ENCODE results near the gene HOXD10.

HOXD10 gene

DNA sequence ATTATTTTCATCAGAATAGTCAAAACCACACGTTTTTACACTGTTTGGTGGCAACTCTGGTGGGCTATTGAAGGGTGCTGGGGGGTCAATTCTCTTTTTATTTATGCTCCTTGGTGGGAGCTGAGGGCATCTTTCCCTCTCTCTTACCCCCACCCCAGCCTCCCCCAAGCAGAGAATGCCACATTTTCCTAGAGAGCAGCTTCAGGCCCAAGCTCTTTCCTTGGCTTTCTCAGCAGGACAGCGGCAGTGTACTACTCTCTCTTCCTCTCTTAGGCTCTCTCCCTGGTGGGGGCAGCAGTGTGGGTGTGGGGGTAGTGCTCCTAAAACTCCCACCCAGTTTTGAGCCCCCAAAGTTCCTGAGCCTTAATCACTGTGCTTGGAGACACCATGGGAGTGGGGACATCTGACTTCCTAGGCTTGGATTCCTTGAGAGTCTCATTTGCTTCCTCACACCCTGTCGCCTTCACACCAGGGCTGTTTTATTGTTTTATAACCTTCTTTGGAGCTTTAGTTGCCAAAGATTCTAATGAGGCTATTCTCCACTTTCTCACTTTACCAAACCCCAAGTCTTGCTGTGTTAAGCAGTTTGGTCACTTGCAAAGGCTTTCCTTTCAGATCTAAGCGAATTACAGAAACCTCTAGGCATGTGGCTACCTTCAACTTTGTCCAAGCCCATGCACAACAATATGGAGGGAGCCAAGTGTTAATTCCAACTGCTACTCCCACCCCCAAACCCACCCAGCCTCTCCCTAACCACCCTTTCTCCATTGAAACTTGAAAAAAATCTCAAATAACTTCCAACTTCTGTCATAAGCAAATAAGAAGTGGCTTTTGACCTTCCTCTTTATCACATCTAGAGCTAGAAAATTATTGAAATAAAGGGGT lies 28.7 kb downstream of the HOXD10 start:
- no peak overlapping the region for H3K4me3 ChIP-seq (ENCODE audit: low read depth, low read length)
- TF ChIP-seq, protein P1, sequence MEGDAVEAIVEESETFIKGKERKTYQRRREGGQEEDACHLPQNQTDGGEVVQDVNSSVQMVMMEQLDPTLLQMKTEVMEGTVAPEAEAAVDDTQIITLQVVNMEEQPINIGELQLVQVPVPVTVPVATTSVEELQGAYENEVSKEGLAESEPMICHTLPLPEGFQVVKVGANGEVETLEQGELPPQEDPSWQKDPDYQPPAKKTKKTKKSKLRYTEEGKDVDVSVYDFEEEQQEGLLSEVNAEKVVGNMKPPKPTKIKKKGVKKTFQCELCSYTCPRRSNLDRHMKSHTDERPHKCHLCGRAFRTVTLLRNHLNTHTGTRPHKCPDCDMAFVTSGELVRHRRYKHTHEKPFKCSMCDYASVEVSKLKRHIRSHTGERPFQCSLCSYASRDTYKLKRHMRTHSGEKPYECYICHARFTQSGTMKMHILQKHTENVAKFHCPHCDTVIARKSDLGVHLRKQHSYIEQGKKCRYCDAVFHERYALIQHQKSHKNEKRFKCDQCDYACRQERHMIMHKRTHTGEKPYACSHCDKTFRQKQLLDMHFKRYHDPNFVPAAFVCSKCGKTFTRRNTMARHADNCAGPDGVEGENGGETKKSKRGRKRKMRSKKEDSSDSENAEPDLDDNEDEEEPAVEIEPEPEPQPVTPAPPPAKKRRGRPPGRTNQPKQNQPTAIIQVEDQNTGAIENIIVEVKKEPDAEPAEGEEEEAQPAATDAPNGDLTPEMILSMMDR (IDR thresholded peaks at IDR 0.05; ENCODE audit: control insufficient read depth, extremely low read depth, insufficient read depth), result no peak
- no peak for DNase-seq (ENCODE audit: low read depth)

DNA sequence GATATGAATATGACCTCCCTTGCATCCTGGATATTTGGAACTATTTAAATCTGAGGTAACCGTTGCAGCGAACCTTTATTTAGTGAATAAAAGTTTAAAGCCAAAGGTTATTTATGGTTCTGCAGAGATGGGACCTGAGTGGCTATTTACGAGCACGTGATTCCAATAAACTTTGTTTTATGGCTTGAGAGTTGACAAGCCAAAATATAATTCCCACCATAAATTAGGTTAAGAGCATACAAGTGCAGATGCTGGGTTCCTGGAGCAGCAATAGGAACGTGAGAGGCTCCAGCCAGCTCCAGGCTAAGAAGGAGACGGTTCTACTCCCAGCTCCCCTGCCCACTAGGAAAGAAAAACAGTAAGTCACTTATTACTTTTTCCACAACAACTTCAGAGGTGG lies 29.5 kb downstream of the HOXD10 start:
- H3K4me3 ChIP-seq (ENCODE audit: low read depth, low read length), result no peak overlapping the region
- TF ChIP-seq, protein P1 (IDR thresholded peaks at IDR 0.05; ENCODE audit: control insufficient read depth, extremely low read depth, insufficient read depth), result no peak
- peak; percentile 26 for DNase-seq (ENCODE audit: low read depth)

DNA sequence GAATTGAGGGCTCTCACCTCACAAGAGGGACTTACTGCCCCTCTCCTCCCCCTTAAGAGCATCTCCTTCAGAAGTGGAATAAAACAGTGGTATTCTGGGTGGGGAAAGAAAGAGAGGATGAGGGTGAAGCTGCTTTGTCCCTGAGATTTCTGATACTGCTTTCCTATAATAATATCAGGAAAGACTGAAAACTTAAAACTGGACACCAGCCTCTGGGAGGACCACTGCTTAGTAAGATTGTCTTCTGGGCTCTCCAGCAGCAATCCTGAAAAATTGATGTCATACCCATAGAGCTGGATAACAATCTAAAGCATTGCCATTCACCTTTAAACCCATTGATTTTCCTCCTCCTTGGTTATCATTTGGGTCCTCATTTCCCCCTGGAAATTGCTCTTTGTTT lies 30.1 kb downstream of the HOXD10 start:
- no peak overlapping the region for H3K4me3 ChIP-seq (ENCODE audit: low read depth, low read length)

DNA sequence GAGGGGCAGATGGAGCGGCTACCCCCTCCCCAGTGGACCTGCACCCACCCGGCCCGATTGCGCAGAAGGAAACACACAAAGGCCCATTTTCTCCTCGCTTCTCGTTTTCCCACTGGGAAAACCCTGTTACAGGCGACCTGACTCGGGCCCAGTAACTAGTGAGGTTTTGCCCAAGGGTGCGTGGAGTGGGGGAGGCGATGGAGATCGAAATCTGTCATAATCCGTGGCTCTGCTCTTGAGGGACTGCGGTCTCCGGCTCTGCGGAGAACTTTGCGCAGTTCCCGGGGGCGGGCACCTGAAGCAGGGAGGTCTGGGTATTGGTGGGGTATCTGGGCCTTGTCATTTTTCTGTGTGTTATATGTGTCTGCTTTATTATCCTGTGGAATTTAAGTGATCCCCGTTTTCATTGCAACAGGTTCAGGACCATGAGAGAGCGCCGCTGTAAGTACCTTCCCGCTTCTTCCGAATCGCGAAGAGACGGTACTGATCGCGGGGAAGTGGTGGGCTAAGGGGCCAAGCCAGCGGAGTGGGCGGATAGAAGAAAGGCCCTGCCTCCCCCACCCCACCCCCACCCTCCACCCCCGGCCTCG lies 30.7 kb downstream of the HOXD10 start:
- no peak overlapping the region for H3K4me3 ChIP-seq (ENCODE audit: low read depth, low read length)
- TF ChIP-seq, protein P1 (IDR thresholded peaks at IDR 0.05; ENCODE audit: control insufficient read depth, extremely low read depth, insufficient read depth), result no peak
- DNase-seq (ENCODE audit: low read depth), result no peak

More for the DNA sequence above, 30.1 kb downstream of the HOXD10 start:
- TF ChIP-seq, protein P1 (IDR thresholded peaks at IDR 0.05; ENCODE audit: control insufficient read depth, extremely low read depth, insufficient read depth), result no peak
- no peak for DNase-seq (ENCODE audit: low read depth)

DNA sequence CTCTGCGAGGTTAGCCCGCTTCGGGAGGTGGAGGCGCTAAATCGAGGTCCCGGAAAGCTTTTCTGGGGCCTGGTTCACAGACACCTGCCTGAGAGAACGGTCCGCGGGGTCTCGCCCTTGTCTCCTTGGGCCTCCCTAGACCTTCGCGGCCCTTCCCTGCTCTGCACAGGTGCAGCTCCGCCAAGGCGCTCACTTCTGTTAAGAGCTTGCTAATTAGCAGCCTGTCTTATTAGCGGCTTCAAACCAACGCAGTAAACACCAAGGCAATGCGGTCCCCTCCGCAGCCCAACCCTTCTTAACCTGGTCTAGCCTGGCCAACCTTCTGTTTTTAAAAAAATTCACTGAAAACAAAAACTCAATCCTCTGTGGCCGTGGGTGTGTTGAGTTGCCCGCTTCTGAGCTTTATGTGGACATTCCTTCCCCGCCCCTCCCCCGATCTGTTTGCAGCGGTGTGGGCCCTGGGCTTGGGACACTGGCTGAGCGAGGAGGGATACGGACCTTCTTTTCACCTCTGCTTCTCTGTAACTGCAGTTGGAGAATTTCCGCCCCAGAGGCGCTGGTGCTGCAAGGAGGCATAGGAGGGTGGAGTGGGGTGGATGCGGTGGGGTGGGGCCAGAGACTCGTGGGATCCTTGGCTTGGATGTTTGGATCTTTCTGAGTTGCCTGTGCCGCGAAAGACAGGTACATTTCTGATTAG lies 31.4 kb downstream of the HOXD10 start:
- H3K4me3 ChIP-seq (ENCODE audit: low read depth, low read length), result no peak overlapping the region
- DNase-seq (ENCODE audit: low read depth), result no peak
- TF ChIP-seq, protein P1 (IDR thresholded peaks at IDR 0.05; ENCODE audit: control insufficient read depth, extremely low read depth, insufficient read depth), result no peak

DNA sequence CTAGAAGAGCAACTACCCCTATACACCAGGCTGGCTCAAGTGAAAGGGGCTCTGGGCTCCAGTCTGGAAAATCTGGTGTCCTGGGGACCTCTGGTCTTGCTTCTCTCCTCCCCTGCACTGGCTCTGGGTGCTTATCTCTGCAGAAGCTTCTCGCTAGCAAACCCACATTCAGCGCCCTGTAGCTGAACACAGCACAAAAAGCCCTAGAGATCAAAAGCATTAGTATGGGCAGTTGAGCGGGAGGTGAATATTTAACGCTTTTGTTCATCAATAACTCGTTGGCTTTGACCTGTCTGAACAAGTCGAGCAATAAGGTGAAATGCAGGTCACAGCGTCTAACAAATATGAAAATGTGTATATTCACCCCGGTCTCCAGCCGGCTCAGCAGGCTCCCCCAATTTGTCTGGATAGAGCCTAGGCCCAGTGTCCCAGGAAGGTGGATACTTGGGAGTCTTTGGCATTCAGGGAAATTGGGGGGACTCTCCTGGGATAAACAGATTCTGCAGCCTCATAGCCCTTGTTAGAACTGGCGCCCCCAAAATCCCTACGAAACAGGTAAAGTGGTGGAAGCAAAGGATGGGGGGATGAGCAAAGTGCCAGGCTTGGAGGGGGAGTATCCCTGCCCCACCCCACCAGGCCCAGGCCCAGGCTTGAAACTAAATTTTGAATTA lies 32.3 kb downstream of the HOXD10 start:
- H3K4me3 ChIP-seq (ENCODE audit: low read depth, low read length), result no peak overlapping the region
- no peak for DNase-seq (ENCODE audit: low read depth)
- TF ChIP-seq, protein P1 (IDR thresholded peaks at IDR 0.05; ENCODE audit: control insufficient read depth, extremely low read depth, insufficient read depth), result no peak
